Measurements from ENCODE around the gene SMG1. TPM values are rescaled to one million over a fixed set of nuclear protein-coding genes. Genes with fewer than 3 reads are reported as not detected.
"Not testable (repeated sequence)": the region's sequence is repeated elsewhere in the genome, so short reads cannot be mapped to it uniquely, and the experiment has no call there.

SMG1 gene
- total and polyA plus RNA-seq, 4 donors: 5.3 to 70.8 (median 22.3) TPM

DNA sequence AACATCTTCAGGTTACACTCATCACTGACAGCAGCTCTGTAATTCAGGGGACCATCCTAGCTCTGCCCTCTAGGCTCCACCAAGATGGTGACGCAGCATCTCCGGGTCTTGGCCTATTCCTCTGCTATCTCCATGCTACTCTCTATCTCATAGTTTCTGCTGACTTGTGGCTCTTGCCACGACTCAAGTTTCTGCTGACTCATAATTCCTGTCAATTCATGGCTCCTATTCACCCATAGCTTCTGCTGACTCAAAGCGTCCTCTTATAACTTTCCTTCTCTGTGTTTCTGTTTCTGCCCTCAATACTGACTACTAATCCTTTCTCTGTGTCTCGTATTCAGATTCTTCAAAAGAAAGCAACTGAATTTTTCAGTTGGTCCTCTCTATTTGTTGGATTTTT, 163.5 kb downstream of the SMG1 start:
- H3K27ac ChIP-seq (ENCODE audit: low read depth in 1 of 2, low read length in 2 of 2); H3K9ac ChIP-seq (ENCODE audit: low read depth in 1 of 2, low read length in 2 of 2); DNase-seq (ENCODE audit: low spot score); H3K4me1 ChIP-seq (ENCODE audit: control insufficient read depth in 4 of 4, insufficient read depth in 4 of 4, low read length in 3 of 4); H3K4me3 ChIP-seq (ENCODE audit: low read depth in 1 of 3, low read length in 3 of 3); H3K36me3 ChIP-seq (ENCODE audit: control insufficient read depth in 4 of 4, insufficient read depth in 3 of 4, low read depth in 1 of 4, low read length in 3 of 4); H3K9me3 ChIP-seq (ENCODE audit: control insufficient read depth in 4 of 4, low read length in 3 of 4); H3K27me3 ChIP-seq (ENCODE audit: control insufficient read depth in 4 of 4, insufficient read depth in 4 of 4, low read length in 3 of 4): not testable (repeated sequence)
- 27% methylated on average over 3 of the region's 5 CpGs for WGBS
- TF ChIP-seq HNF4A (conservative IDR thresholded peaks at IDR 0.05): peak; percentile 9 to 27

DNA sequence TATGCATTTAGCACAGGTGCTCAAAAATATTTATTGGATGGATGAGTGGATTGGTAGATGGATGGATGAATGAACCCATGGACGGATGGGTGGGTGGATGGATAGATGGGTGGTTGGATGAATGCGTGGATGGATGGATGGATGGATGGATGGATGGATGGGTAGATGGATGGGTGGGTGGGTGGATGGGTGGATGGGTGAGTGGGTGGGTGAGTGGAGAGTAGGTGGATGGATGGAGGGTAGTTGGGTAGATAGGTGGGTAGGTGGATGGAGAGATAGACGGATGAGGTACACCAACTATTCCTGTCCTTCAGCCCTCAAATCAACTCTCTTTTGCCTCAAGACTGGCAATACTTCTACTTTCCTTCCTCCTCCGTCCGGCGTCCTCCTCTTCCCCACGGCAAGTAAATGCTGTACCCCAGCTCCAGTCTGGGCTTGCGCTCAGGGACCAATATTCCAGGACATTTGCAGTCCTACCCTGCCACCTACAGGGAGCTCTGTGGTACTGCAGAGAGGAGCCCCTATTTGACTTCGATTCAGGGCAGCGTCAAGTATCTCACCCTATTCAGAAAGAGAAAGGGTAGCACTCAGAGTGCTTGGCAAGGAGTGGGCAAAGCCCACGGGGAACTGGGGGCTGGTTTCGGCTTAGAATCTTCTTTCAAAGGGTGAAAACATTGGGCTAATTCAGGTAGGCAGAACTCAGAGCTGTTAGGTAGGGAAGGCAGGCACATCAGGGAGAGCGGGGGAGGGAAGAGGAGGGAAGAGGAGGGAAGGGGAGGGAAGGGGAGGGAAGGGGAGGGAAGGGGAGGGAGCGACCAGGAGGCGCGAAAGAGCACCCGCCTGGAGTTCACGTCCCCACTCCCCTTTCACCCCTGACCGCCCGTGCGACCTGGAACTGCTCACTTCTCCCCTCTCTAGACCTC, 166.3 kb downstream of the SMG1 start:
- not testable (repeated sequence) for H3K36me3 ChIP-seq (ENCODE audit: control insufficient read depth in 4 of 4, insufficient read depth in 3 of 4, low read depth in 1 of 4, low read length in 3 of 4); DNase-seq (ENCODE audit: low spot score); H3K27ac ChIP-seq (ENCODE audit: low read depth in 1 of 2, low read length in 2 of 2); H3K9me3 ChIP-seq (ENCODE audit: control insufficient read depth in 4 of 4, low read length in 3 of 4); H3K9ac ChIP-seq (ENCODE audit: low read depth in 1 of 2, low read length in 2 of 2); H3K4me1 ChIP-seq (ENCODE audit: control insufficient read depth in 4 of 4, insufficient read depth in 4 of 4, low read length in 3 of 4); H3K4me3 ChIP-seq (ENCODE audit: low read depth in 1 of 3, low read length in 3 of 3); H3K27me3 ChIP-seq (ENCODE audit: control insufficient read depth in 4 of 4, insufficient read depth in 4 of 4, low read length in 3 of 4)
- TF ChIP-seq CTCF (IDR thresholded peaks at IDR 0.05; ENCODE audit: low read depth, low read length, missing input control) (peak; percentile 49), RAD21 (IDR thresholded peaks at IDR 0.05) (peak; percentile 69 to 73)
- WGBS: 26% methylated on average over 19 of the region's 21 CpGs

- H3K27me3 ChIP-seq (ENCODE audit: control insufficient read depth in 4 of 4, insufficient read depth in 4 of 4, low read length in 3 of 4); H3K36me3 ChIP-seq (ENCODE audit: control insufficient read depth in 4 of 4, insufficient read depth in 3 of 4, low read depth in 1 of 4, low read length in 3 of 4); H3K4me1 ChIP-seq (ENCODE audit: control insufficient read depth in 4 of 4, insufficient read depth in 4 of 4, low read length in 3 of 4); H3K4me3 ChIP-seq (ENCODE audit: low read depth in 1 of 3, low read length in 3 of 3); H3K9ac ChIP-seq (ENCODE audit: low read depth in 1 of 2, low read length in 2 of 2); H3K9me3 ChIP-seq (ENCODE audit: control insufficient read depth in 4 of 4, low read length in 3 of 4); DNase-seq (ENCODE audit: low spot score); H3K27ac ChIP-seq (ENCODE audit: low read depth in 1 of 2, low read length in 2 of 2): not testable (repeated sequence)
- WGBS: 57% methylated on average over 3 of the region's 10 CpGs
Observed at GRCh38 chr16:18757960-18758660, 168.1 kb downstream of the SMG1 start.

DNA sequence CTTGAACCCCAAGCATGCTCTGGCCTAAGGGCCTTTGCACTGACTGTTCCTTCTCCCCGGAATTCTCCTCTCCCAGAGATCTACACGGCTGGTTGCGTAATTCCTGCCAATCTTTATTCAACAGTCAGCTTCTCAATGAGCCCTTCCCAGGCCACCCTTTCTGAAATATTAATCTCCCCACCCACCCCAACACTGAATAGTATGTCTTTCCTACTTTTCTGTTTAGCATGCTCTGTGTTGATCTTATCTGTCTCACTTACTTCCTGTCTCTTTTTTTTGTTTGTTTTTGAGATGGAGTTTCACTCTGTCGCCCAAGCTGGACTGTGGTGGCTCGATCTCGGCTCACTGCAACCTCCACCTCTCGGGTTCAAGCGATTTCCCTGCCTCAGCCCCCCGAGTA, 169.6 kb downstream of the SMG1 start:
- H3K36me3 ChIP-seq (ENCODE audit: control insufficient read depth in 4 of 4, insufficient read depth in 3 of 4, low read depth in 1 of 4, low read length in 3 of 4); H3K4me1 ChIP-seq (ENCODE audit: control insufficient read depth in 4 of 4, insufficient read depth in 4 of 4, low read length in 3 of 4); H3K9me3 ChIP-seq (ENCODE audit: control insufficient read depth in 4 of 4, low read length in 3 of 4); DNase-seq (ENCODE audit: low spot score); H3K27me3 ChIP-seq (ENCODE audit: control insufficient read depth in 4 of 4, insufficient read depth in 4 of 4, low read length in 3 of 4); H3K9ac ChIP-seq (ENCODE audit: low read depth in 1 of 2, low read length in 2 of 2); H3K4me3 ChIP-seq (ENCODE audit: low read depth in 1 of 3, low read length in 3 of 3); H3K27ac ChIP-seq (ENCODE audit: low read depth in 1 of 2, low read length in 2 of 2): not testable (repeated sequence)
- 67% methylated on average over 9 of the region's 9 CpGs for WGBS

Other genes starting within 250 kb of the SMG1 start
- gene RPS15A, start 136.1 kb downstream of the SMG1 start, total RNA-seq: 1,000 to 10,000 TPM in 1 of 2 donors, 100 to 1,000 TPM in 1; 703 to 1,185 TPM
- gene RPS15A, start 136.1 kb downstream of the SMG1 start, polyA plus RNA-seq: 1,000 to 10,000 TPM in 1 of 2 donors, 100 to 1,000 TPM in 1; 349 to 1,088 TPM
- gene ARL6IP1, start 124.9 kb downstream of the SMG1 start, total RNA-seq: 100 to 1,000 TPM; 222 to 260 TPM
- 100 to 1,000 TPM in 1 of 2 donors, 10 to 100 TPM in 1; 99.0 to 146 TPM for gene ARL6IP1, start 124.9 kb downstream of the SMG1 start, polyA plus RNA-seq
- gene TMC7, start 57.5 kb upstream of the SMG1 start, total RNA-seq: under 1 TPM; 0.08 to 0.42 TPM
- under 1 TPM; 0.06 to 0.10 TPM for gene TMC7, start 57.5 kb upstream of the SMG1 start, polyA plus RNA-seq
- 10 to 100 TPM in 1 of 2 donors, 1 to 10 TPM in 1; 8.1 to 10.8 TPM for gene COQ7, start 141.2 kb upstream of the SMG1 start, total RNA-seq
- gene COQ7, start 141.2 kb upstream of the SMG1 start, polyA plus RNA-seq: 1 to 10 TPM; 5.3 to 6.4 TPM
- gene ITPRIPL2, start 187.6 kb upstream of the SMG1 start, total RNA-seq: 10 to 100 TPM in 1 of 2 donors, 1 to 10 TPM in 1; 5.6 to 14.3 TPM
- gene ITPRIPL2, start 187.6 kb upstream of the SMG1 start, polyA plus RNA-seq: 1 to 10 TPM; 2.2 to 5.4 TPM
- gene SYT17, start 241.8 kb upstream of the SMG1 start, total RNA-seq: 1 to 10 TPM; 2.5 to 4.9 TPM
- gene SYT17, start 241.8 kb upstream of the SMG1 start, polyA plus RNA-seq: 1 to 10 TPM; 6.1 to 7.7 TPM